ENCODE measurements around the gene KCTD7. TPM values are rescaled to one million over a fixed set of nuclear protein-coding genes. Genes with fewer than 3 reads are reported as not detected.
"Not testable (repeated sequence)": the region's sequence is repeated elsewhere in the genome, so short reads cannot be mapped to it uniquely, and the experiment has no call there.

The KCTD7 gene
- total RNA-seq, 3 donors from 2014 or later, result 13.4 to 25.4 (median 18.0) TPM

- Histone ChIP-seq H3K4me1 (no peaks in the 10 kb centered on the region), H3K36me3 (peaks cover 8% of the 10 kb centered on the region), H3K4me3 (no peak overlapping the region), H3K27ac (no peak overlapping the region), H3K27me3 (no peaks in the 10 kb centered on the region), H3K9me3 (no peaks in the 10 kb centered on the region)
- intact Hi-C loops (cut with DNase I; ENCODE audit: low total_unique reads), result no loop called here
- TF ChIP-seq POLR2AphosphoS5 (IDR thresholded peaks at IDR 0.05) (no peak), CTCF (IDR thresholded peaks at IDR 0.05) (no peak), POLR2A (IDR thresholded peaks at IDR 0.05) (no peak)
- no peak for DNase-seq (ENCODE audit: low spot score in 2 of 2)
Observed at GRCh38 chr7:66634816-66635215, 6.1 kb downstream of the KCTD7 start.

- H3K4me3 ChIP-seq; DNase-seq (ENCODE audit: low spot score in 2 of 2); H3K4me1 ChIP-seq; H3K27ac ChIP-seq; H3K27me3 ChIP-seq; intact Hi-C loops (cut with DNase I; ENCODE audit: low total_unique reads); H3K36me3 ChIP-seq; H3K9me3 ChIP-seq: not testable (repeated sequence)
Observed at GRCh38 chr7:66635322-66635981, 6.8 kb downstream of the KCTD7 start.

GRCh38 chr7:66635982-66636546 is 7.4 kb downstream of the KCTD7 start:
- H3K27ac ChIP-seq; H3K9me3 ChIP-seq; H3K4me1 ChIP-seq; H3K27me3 ChIP-seq; H3K36me3 ChIP-seq; H3K4me3 ChIP-seq; DNase-seq (ENCODE audit: low spot score in 2 of 2); intact Hi-C loops (cut with DNase I; ENCODE audit: low total_unique reads): not testable (repeated sequence)

- DNase-seq (ENCODE audit: low spot score in 2 of 2), result no peak
- H3K9me3 ChIP-seq, result no peaks in the 10 kb centered on the region
- TF ChIP-seq CTCF (IDR thresholded peaks at IDR 0.05) (no peak), POLR2A (IDR thresholded peaks at IDR 0.05) (no peak), POLR2AphosphoS5 (IDR thresholded peaks at IDR 0.05) (no peak)
- H3K36me3 ChIP-seq, result peaks cover 8% of the 10 kb centered on the region
- no peak overlapping the region for H3K4me3 ChIP-seq
- intact Hi-C loops (cut with DNase I; ENCODE audit: low total_unique reads), result no loop called here
- no peak overlapping the region for H3K27ac ChIP-seq
- H3K4me1 ChIP-seq, result no peaks in the 10 kb centered on the region
- H3K27me3 ChIP-seq, result no peaks in the 10 kb centered on the region
Observed at GRCh38 chr7:66638309-66639099, 9.8 kb downstream of the KCTD7 start.

- no peak overlapping the region for H3K4me3 ChIP-seq
- peaks cover 8% of the 10 kb centered on the region for H3K36me3 ChIP-seq
- no peak for TF ChIP-seq POLR2A (IDR thresholded peaks at IDR 0.05)
- no peak for TF ChIP-seq CTCF (IDR thresholded peaks at IDR 0.05)
- no peak for TF ChIP-seq POLR2AphosphoS5 (IDR thresholded peaks at IDR 0.05)
- DNase-seq (ENCODE audit: low spot score in 2 of 2), result no peak
- intact Hi-C loops (cut with DNase I; ENCODE audit: low total_unique reads), result no loop called here
- H3K27me3 ChIP-seq, result no peaks in the 10 kb centered on the region
- no peaks in the 10 kb centered on the region for H3K4me1 ChIP-seq
- no peak overlapping the region for H3K27ac ChIP-seq
- H3K9me3 ChIP-seq, result no peaks in the 10 kb centered on the region
Observed at GRCh38 chr7:66639773-66640172, 11.1 kb downstream of the KCTD7 start.

Measured in breast epithelium (tissue), 4 donors.